DMS153 (cell line): ENCODE data around the gene EDNRB.
"Not testable (repeated sequence)": the region's sequence is repeated elsewhere in the genome, so short reads cannot be mapped to it uniquely, and the experiment has no call there.

ENCODE experiments used
- DNase-seq: peaks from one replicate; lab custom pipeline; 2025; lab: John Stamatoyannopoulos, UW

The EDNRB gene

DNA sequence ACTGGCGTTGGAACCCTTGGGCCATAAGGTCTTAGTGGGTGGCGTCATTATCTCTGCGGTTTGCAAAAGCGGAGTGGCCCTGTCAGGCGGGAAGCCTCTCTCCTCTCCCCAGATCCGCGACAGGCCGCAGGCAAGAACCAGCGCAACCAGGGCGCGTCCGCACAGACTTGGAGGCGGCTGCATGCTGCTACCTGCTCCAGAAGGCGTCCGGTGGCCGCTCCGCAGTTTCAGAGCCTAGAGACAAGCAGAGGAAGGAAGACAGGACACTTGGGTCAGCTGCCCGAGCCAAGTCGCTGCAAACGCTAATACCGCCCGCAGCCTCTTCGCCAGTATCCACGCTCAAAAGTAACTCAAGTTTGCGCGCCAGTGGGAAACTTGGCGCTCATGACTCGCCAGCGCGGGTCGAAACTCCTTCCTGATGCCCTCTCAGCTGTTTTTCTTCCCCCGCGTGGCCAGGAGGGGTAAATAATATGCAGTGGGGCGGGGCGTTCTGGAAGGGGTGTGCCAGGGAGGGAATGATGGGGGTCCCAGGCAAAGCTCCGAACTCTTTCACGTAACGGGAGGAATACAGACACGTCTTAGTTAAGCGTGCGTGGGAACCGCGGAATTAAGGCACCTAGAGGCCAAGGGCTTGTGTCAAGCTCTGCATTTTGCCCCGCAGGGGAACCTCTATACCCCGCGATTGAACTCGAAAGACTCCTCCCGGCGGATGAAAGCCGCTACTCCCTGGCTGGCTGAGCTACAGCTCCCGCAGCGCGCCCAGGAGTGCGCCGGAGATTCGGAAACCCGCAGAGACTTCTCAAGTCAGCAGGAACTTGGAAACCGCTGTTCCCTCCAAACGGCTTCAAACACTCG, at the start of gene EDNRB:
Gene EDNRB (minus strand): TSS at position 441 of the 855 bp plus-strand sequence. CDS start 258 bp downstream, at position 183.
- DNase-seq, result no peak

GRCh38 chr13:77966671-77967070, 48.0 kb upstream of the EDNRB start:
- no peak for DNase-seq

GRCh38 chr13:77952737-77953136, 34.1 kb upstream of the EDNRB start:
- no peak for DNase-seq

DNA sequence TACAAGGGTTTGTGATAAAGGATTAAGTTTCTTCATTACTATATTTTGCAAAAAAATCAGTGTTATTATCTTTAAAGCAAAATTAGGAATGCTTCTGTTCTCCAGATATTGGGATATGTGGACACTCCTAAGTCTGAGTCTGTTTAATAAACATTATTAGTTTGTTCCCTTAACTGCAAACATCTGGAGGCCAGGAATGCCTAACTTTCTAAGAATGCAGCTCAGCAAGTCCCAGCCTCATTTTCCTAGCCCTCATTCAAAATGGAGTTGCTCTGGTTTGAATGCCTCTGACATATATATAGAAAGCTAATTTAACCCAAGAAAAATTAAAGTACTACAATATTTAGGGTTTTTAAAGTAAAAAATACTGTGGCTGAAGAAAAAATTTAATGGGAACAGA, 33.6 kb upstream of the EDNRB start:
- DNase-seq, result no peak

DNA sequence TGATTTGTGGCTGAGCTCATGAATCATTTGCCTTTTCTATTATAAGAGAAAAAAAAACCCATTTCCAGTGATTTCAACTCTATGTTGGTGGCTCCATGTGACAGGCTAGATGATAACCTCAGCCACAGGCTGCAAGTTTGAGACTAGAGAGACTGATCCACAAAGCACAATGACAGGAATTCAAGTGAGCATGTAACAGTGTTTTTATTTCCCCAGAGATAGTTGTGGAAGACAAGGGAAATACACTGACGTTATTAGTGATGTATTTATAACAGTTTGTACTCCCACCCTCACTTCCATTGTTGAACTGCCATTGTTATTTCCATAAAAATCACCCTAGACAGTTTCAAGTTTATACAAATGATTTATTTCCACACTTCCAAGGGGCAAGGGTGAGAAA, 27.9 kb upstream of the EDNRB start:
- DNase-seq, result no peak

DNA sequence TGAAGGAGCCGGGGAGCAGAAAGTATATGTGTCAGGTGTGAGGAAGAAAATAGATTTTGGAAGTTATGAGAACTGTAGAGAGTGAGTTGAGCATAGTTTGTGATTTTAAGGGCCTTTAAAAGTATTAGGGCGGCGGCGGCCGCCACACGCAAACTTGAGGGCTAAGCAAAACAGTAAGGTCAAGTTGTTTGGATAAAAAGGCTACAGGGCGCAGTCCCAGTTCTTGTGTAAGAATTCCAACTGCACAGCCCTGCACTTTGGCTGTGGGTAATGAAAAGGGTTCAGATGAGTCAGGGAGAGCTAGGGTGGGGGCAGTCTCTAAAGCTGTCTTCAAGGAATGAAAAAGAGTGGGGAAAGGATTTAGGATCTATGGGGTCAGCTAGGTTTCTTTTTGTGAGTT, 16.4 kb upstream of the EDNRB start:
- not testable (repeated sequence) for DNase-seq

DNA sequence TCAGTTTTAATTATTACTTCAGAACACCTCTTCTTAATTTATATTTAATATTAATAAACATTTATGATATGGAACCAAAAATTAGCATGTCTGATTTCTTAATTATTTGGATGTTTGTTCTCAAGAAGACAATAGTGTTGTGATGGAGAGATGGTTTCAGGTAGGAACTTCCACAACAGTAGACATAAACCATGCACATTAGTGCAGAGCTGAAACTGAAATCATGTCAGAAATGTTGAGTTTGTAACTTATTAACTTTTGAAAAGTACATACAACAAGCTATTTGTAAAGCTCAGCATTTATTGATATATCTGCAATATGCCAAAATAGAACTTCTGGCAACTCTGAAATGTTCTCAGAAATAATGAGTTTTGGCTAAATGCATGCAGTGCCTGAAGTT, 11.8 kb upstream of the EDNRB start:
- no peak for DNase-seq

DNA sequence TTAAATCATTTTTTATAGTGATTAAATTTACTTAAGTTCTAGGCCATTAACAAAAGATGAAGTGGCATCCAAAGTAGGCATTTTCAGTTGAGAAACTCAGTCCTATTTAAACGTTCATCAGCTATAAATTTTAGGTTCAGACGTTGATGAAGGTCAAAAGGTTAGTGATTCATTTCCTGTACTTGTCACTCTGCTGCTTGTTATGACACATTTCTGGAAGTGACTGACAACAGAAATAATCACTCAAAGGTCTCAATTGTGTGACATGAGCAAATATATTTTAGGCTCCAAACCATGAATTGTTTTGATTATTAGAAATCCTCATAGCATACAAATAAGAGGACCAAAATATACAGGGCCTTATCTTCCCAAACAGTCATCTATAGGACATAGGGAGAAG, 10.3 kb upstream of the EDNRB start:
- no peak for DNase-seq

GRCh38 chr13:77925616-77926015, 7.0 kb upstream of the EDNRB start:
- DNase-seq, result no peak

DNA sequence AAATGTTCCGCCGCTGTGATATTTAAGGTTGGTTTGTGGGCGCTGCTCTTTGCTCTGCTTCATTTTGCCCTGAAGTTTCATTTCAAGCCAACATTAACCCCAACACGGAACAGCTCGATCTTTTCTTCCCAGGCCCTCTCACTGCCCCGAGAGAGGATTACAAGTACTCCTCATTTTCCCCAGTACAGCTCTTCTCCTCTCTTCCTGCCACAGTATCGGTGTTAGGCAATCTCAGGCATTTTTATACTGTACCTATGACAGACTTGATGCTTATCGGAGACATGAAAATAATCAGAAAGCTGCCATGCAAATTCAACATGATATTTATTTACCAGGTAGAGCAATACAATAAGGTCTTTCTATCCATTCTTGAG, 1.3 kb upstream of the EDNRB start:
- no peak for DNase-seq

DNA sequence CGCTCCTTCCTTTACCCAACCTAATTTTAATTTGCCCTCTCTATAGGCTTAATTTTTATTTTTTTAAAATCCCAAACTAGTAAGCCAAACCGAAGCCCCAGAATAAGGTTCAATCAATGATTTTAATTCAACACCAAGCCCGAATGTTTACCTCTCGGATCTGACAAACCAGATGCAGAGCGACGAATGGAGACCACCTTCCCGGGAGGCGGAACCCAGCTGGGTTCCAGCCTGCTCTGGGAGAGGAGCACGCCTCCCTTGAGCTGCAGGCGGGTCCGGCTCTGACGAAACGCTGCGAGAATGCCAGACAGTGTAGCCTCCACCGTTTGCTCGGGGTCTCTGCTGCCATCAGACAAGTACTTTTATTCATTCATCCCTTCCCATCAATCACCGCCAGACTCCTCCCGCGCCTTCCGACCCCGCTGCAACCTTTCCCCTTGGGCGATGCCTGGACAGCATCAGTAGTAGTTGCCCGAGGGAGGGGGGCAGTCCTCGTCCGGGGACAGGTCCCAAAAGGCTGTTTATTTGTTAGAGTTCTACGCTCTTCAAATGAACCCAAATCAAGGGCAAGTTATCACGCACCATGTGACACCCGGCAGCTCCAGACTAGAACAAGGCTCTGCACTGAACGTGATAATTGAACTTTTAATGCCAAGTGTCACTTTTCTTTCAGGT, 752 bp upstream of the EDNRB start:
- DNase-seq, result no peak

DNA sequence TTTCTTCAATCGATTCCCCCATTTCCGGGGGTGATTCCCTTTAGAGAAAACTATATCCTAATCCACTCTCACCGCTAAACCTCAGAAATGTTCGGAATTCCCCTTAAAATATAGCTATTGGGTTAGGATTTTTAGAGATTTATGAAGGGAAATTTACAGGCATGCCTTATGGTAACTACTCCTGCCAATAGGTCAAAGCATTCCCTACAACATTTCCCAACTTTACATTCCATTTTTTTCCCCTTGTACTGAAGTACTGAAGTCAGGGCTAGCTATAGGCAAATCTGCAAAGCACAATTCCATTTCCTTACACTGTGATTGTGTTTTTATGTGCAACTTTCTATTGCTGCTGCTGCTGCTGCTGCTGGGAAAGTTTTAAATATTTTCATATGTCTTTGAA, 2.1 kb downstream of the EDNRB start:
- no peak for DNase-seq

DNA sequence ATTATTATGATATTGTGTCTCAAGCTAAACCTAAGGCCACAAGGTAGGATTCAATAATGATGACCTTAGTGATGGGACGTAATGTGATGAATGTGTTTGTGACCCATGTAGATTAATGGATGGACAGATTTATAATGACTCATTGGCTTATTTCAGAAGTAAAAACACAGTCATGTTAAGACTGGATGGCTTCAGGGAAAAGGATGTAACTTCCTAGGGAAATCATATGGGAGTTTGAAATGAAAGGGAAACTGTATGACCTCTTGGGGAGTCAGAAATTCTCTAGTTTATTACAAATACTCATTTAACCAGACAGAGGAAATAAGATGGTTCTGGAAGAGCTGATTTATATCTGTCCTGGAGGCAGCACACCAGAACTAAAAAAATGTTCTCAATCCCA, 2.9 kb downstream of the EDNRB start:
- DNase-seq, result no peak

DNA sequence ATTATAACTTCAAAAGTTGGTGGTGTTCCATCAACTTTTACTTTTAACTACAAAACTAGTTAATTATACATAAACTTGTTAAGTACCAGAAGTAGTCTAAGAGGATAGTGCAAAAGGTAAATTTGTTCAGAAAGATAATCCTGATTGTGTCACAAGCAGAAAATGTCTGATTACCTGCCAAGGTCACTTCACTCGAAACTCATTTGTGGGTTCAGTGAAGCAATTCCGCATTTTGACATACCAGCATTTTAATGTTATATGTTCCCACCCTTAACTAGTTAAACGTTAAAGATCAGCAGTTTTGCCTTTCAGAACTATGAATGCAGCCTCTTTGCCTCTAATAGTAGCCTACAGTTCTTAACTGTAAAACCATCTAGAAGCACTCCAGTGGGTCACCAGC, 5.6 kb downstream of the EDNRB start:
- DNase-seq, result no peak

- no peak for DNase-seq
These were observed 6.9 kb downstream of the EDNRB start for GRCh38 chr13:77911751-77912150.

- no peak for DNase-seq
These were observed 8.8 kb downstream of the EDNRB start for GRCh38 chr13:77909827-77910226.

- DNase-seq, result no peak
These were observed 10.1 kb downstream of the EDNRB start for GRCh38 chr13:77908531-77908930.

GRCh38 chr13:77907666-77908341, 10.8 kb downstream of the EDNRB start:
- DNase-seq, result no peak

DNA sequence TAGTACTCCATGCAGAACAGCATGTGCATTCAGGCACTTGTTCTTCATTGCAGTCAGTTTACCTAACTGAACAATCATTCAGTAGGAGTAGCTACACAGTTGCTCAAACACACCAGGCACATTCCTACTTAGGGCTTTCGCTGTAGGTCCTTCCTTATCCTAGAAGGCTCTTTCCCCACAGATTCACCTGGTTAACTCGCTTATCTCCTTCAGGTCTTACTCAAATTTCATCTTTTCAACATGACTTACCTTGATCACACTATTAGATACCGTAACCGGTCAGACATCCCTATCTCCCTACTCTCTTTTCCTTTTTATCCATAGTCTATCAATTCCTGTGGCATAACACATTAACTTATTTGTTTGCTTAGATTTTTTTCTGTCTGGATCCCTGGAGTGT, 14.6 kb downstream of the EDNRB start:
- DNase-seq, result no peak

DNA sequence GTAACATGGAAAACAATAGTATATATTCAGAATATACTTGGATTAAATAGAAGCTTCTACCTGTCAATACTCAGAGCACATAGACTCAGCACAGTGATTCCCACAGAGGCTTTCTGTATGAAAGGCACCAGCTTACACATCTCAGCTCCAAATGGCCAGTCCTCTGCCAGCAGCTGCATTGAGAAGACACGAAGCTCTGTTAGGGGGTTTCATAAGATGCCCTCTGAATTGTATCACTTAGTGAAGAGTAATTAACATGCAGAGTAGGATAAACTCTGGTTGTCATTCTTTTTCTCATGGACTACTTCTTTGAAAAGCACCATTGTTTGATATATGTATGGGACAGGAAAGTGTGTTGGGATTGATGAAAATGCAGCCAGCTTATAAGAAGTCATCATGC, 15.2 kb downstream of the EDNRB start:
- no peak for DNase-seq

DNA sequence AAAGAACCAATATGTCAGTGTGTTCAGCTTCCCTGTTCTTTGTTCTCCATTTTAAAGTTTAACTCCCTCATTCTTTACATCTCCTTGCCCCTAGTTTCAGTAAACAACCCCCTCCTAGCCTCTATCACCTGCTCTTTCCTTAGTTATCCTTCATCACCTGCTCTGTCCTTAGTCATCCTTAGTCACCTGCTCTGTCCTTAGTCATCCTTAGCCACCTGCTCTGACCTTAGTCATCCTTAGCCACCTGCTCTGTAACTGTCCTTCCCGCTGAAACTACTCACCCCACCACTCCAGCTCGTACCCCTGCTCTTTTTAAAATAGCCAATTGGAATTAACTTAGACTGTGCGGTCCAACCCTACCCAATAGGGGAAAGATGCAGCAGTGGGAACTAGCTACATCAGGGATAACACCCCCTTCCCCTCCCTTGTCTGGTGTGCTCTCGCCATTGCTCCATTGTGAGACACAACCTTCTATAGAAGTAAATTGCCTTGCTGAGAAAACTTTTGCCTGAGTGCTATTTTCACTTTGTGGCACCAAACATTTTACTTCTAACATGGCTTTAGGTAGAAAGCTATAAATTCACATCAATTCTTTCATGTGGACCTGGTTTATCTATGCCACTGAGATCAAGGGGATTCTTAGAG, 16.2 kb downstream of the EDNRB start:
- no peak for DNase-seq

DNA sequence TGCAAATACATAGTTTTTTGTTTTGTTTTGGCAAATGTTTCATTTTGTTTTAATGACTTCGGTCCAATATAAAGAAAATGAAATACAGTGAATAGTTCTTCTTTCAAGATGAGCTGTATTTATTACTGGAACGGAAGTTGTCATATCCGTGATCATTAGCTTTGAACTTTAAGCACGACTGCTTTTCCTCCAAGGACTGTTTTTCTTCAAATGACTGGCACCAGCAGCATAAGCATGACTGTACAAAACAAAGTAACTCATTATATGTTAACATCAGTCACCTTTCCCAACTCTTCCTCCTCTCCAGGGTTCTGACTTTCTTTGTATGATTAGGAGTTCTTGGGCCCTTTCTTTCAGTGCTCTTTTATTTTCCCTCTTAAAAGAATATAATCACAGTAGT, 20.5 kb downstream of the EDNRB start:
- no peak for DNase-seq

DNA sequence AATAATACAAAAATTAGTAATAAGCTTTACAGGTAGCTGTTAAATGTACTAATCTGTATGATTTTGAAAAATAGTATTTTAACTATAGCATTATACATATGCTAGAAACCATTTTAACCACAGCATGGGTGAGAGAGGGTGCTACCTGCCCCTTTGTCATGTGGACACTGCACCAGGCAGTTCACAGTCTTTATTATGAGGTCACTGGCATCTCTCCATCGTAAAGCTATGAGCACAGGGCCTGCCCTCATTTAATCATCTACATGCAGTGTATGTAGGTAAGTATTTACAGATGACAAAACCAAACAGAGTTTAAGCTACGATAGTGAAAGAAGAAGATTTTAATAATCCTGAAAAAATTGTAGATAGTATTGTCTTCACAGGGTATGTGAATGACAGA, 21.7 kb downstream of the EDNRB start:
- DNase-seq, result no peak
